Osteoblast (primary cell): ENCODE results near the gene ACAP3. TPM values are rescaled to one million over a fixed set of nuclear protein-coding genes. Genes with fewer than 3 reads are reported as not detected.
A peak's percentile ranks its signal among the peaks of the same experiment; 100 is the strongest.

Source experiments
- DNase-seq: peaks from one replicate; pipeline ENCODE4 v3.0.0; 2011; ENCODE audit warnings: low spot score, mixed read lengths; ENCODE audit not compliant: insufficient read length; ENCODE audit errors: missing footprints
- H2AFZ ChIP-seq: 2 replicates; pipeline ENCODE4 v1.6.0; 2011; ENCODE audit warnings: mild to moderate bottlenecking, low read length
- H3K27ac ChIP-seq: 2 replicates; pipeline ENCODE4 v1.5.1; 2011; ENCODE audit warnings: mild to moderate bottlenecking, low read depth, low read length, moderate library complexity
- H3K27me3 ChIP-seq: 2 replicates; pipeline ENCODE4 v1.6.0; 2012; ENCODE audit warnings: mild to moderate bottlenecking, control low read depth, inconsistent platforms, low read length, moderate library complexity; ENCODE audit not compliant: insufficient read depth
- H3K36me3 ChIP-seq: 2 replicates; pipeline ENCODE4 v1.5.1; 2011; ENCODE audit warnings: mild to moderate bottlenecking, low read length, control low read depth, moderate library complexity; ENCODE audit not compliant: insufficient read depth
- H3K4me1 ChIP-seq: 2 replicates; pipeline ENCODE4 v1.5.1; 2011; ENCODE audit warnings: mild to moderate bottlenecking, low read length, control low read depth, moderate library complexity; ENCODE audit not compliant: insufficient read depth
- H3K4me2 ChIP-seq: 2 replicates; pipeline ENCODE4 v1.6.0; 2011; ENCODE audit warnings: mild to moderate bottlenecking, low read length; ENCODE audit not compliant: insufficient read depth
- H3K4me3 ChIP-seq: fragments of 200-600 bp; sonication (generic); 3 replicates; pipeline ENCODE4 v1.5.1; 2012; ENCODE audit warnings: mild to moderate bottlenecking, low read length, inconsistent platforms; ENCODE audit not compliant: insufficient read depth
- H3K79me2 ChIP-seq: 2 replicates; pipeline ENCODE4 v1.6.0; 2012; ENCODE audit warnings: mild to moderate bottlenecking, low read length, control low read depth, inconsistent platforms; ENCODE audit not compliant: insufficient read depth
- H3K9me3 ChIP-seq: 2 replicates; pipeline ENCODE4 v1.5.1; 2011; ENCODE audit warnings: low read depth, low read length, control low read depth
- H4K20me1 ChIP-seq: 2 replicates; pipeline ENCODE4 v1.6.0; 2012; ENCODE audit warnings: mild to moderate bottlenecking, low read length, control low read depth; ENCODE audit not compliant: insufficient read depth
- CTCF ChIP-seq: IDR thresholded peaks from 2 replicates; pipeline ENCODE4 v1.5.1; 2011; ENCODE audit warnings: mild to moderate bottlenecking, low read depth, low read length, moderate library complexity; ENCODE audit errors: extremely low read depth
- total RNA-seq: library from RNA; depleted of rRNA; stranded (reverse); fragments of >200 nt; gene quantifications from 2 replicates; pipeline ENCODE4 v1.2.3, GENCODE V29; 2012

Gene ACAP3
- total RNA-seq, 1 donor = 46.7 TPM

GRCh38 chr1:1306661-1307260 lies 969 bp downstream of the ACAP3 start:
- H3K79me2 ChIP-seq = peaks cover 62% of the 10 kb centered on the region
- peaks cover 34% of the 10 kb centered on the region for H3K4me1 ChIP-seq
- H3K27me3 ChIP-seq = no peaks in the 10 kb centered on the region
- DNase-seq = no peak
- no peak overlapping the region for H2AFZ ChIP-seq
- no peaks in the 10 kb centered on the region for H3K9me3 ChIP-seq
- peaks cover 53% of the 10 kb centered on the region for H4K20me1 ChIP-seq
- H3K27ac ChIP-seq = peak overlapping the region; percentile 28
- TF ChIP-seq CTCF = no peak
- peak overlapping the region; percentile 86 for H3K4me3 ChIP-seq
- peak overlapping the region; percentile 89 for H3K4me2 ChIP-seq
- H3K36me3 ChIP-seq = peaks cover 18% of the 10 kb centered on the region

- Histone ChIP-seq H2AFZ (no peak overlapping the region), H3K9me3 (no peaks in the 10 kb centered on the region), H3K79me2 (peaks cover 62% of the 10 kb centered on the region), H3K4me1 (peaks cover 34% of the 10 kb centered on the region), H4K20me1 (peaks cover 55% of the 10 kb centered on the region), H3K27ac (peak overlapping the region; percentile 51), H3K36me3 (peaks cover 12% of the 10 kb centered on the region), H3K4me2 (peak overlapping the region; percentile 89), H3K27me3 (no peaks in the 10 kb centered on the region), H3K4me3 (peak overlapping the region; percentile 86)
- TF ChIP-seq CTCF = peak; percentile 30
- DNase-seq = peak; percentile 94
Measured at GRCh38 chr1:1306070-1306660, 1.6 kb downstream of the ACAP3 start.

DNA sequence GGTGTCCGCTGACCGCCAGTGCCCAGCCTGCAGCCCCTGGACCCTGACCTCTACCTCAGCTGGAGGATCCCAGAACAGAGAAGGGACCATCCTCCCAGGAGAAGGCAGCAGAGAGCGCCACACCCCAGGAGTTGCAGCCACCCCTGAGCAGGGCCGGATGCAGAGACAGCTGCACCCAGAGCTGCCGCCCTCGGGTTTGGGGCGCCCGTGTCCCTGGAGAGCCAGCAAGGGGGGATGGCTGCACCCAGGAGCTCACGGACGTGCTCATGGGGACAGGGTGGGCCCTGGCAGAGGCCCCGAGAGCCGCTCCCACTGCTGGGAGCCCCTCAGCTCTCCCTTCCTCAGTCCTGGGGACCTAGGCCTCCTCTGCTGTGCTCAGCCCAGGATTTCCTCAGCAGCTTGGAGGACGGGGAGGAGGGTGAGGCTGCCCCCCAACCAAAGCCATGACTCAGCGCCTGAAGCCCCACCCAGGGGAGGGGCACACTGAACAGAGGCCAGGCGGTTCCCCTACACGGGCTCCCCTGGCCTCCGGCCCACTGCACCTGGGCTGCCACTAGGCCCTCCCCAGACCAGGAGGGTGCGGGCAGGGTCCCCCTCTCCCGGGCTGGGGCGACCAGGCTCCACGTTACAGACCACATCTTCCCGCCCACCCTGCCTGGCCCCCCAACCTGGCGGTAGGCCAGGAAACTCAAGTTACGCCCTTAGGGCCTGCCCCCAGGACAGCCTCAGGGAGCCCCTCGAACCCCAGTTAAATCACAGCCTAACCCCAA lies 2.2 kb downstream of the ACAP3 start:
- no peaks in the 10 kb centered on the region for H3K27me3 ChIP-seq
- peaks cover 57% of the 10 kb centered on the region for H4K20me1 ChIP-seq
- no peak overlapping the region for H2AFZ ChIP-seq
- peaks cover 61% of the 10 kb centered on the region for H3K79me2 ChIP-seq
- peak; percentile 98 for DNase-seq
- peak overlapping the region; percentile 89 for H3K4me2 ChIP-seq
- H3K36me3 ChIP-seq = peaks cover 8% of the 10 kb centered on the region
- peaks cover 34% of the 10 kb centered on the region for H3K4me1 ChIP-seq
- peak overlapping the region; percentile 60 for H3K27ac ChIP-seq
- no peak for TF ChIP-seq CTCF
- no peaks in the 10 kb centered on the region for H3K9me3 ChIP-seq
- H3K4me3 ChIP-seq = peak overlapping the region; percentile 86
